HG02623 (cell line): ENCODE measurements around the gene ZNF700.
"Not testable (repeated sequence)": the region's sequence is repeated elsewhere in the genome, so short reads cannot be mapped to it uniquely, and the experiment has no call there.

ENCODE experiments used
- ATAC-seq: cut with Tn5 transposase; IDR thresholded peaks from one replicate; pipeline ENCODE4 v1.9.1; 2021; ENCODE audit warnings: moderate library complexity; ENCODE audit not compliant: unreplicated experiment

ZNF700 gene

GRCh38 chr19:11924886-11925650 lies at the start of gene ZNF700:
TSS of gene ZNF700 (plus strand) at chr19:11925107. CDS start at chr19:11925211, 104 bp downstream.
- ATAC-seq, result peak; percentile 89

GRCh38 chr19:11879687-11880266 lies 45.1 kb upstream of the ZNF700 start:
- not testable (repeated sequence) for ATAC-seq

GRCh38 chr19:11880598-11880997 lies 44.3 kb upstream of the ZNF700 start:
- ATAC-seq, result no peak

GRCh38 chr19:11881151-11881800 lies 43.6 kb upstream of the ZNF700 start:
- no peak for ATAC-seq

GRCh38 chr19:11882606-11883005 lies 42.3 kb upstream of the ZNF700 start:
- no peak for ATAC-seq

GRCh38 chr19:11887234-11887610 lies 37.7 kb upstream of the ZNF700 start:
- no peak for ATAC-seq

- ATAC-seq, result no peak
These were observed 37.0 kb upstream of the ZNF700 start, which contains the start of gene ZNF69 for GRCh38 chr19:11887611-11888531. TSS of gene ZNF69 (plus strand) at chr19:11887782. CDS start at chr19:11887924, 142 bp downstream.

GRCh38 chr19:11889901-11890300 lies 35.0 kb upstream of the ZNF700 start:
- not testable (repeated sequence) for ATAC-seq

GRCh38 chr19:11890634-11891033 lies 34.3 kb upstream of the ZNF700 start:
- no peak for ATAC-seq

- no peak for ATAC-seq
These were observed 30.1 kb upstream of the ZNF700 start for GRCh38 chr19:11894851-11895250.

- no peak for ATAC-seq
These were observed 22.7 kb upstream of the ZNF700 start for GRCh38 chr19:11902228-11902627.

- ATAC-seq, result no peak
These were observed 19.0 kb upstream of the ZNF700 start for GRCh38 chr19:11905928-11906327.

GRCh38 chr19:11911937-11912336 lies 13.0 kb upstream of the ZNF700 start:
- not testable (repeated sequence) for ATAC-seq

GRCh38 chr19:11914417-11915051 lies 10.4 kb upstream of the ZNF700 start:
- ATAC-seq, result not testable (repeated sequence)

- ATAC-seq, result no peak
These were observed 2.9 kb upstream of the ZNF700 start for GRCh38 chr19:11921852-11922495.

GRCh38 chr19:11925651-11926187 lies 812 bp downstream of the ZNF700 start:
- ATAC-seq, result not testable (repeated sequence)

- no peak for ATAC-seq
These were observed 2.3 kb downstream of the ZNF700 start for GRCh38 chr19:11927227-11927626.

- ATAC-seq, result no peak
These were observed 6.1 kb downstream of the ZNF700 start for GRCh38 chr19:11931051-11931450.

GRCh38 chr19:11931513-11931912 lies 6.6 kb downstream of the ZNF700 start:
- no peak for ATAC-seq

GRCh38 chr19:11935829-11936228 lies 10.9 kb downstream of the ZNF700 start:
- ATAC-seq, result not testable (repeated sequence)
